NCI-H2029 (cell line): ENCODE results near the gene MPPE1.

ENCODE experiments used
- DNase-seq: peaks from one replicate; lab custom pipeline; 2025; lab: John Stamatoyannopoulos, UW

Gene MPPE1

GRCh38 chr18:11884396-11885030 is 23.6 kb downstream of the MPPE1 start:
- no peak for DNase-seq

- DNase-seq: no peak
Observed at GRCh38 chr18:11883153-11883552, 25.0 kb downstream of the MPPE1 start.

DNA sequence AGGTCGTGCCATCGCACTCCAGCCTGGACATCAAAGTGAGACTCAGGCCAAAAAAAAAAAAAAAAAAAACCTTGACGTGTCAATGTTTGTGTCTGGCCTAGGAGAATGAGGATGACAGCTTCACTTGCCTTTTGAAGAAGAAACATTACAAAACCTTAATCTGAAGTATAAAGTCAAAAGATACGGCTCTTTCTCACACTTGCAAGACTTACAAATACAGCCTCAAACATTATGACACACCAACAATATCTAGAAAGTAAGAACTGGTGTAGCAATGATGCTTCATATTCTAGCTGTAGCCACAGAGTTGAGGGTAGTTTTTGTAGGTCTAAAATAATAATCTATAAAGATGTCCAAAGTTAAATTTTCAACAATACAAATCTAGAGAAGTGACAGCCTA is 25.5 kb downstream of the MPPE1 start:
- DNase-seq: no peak

DNA sequence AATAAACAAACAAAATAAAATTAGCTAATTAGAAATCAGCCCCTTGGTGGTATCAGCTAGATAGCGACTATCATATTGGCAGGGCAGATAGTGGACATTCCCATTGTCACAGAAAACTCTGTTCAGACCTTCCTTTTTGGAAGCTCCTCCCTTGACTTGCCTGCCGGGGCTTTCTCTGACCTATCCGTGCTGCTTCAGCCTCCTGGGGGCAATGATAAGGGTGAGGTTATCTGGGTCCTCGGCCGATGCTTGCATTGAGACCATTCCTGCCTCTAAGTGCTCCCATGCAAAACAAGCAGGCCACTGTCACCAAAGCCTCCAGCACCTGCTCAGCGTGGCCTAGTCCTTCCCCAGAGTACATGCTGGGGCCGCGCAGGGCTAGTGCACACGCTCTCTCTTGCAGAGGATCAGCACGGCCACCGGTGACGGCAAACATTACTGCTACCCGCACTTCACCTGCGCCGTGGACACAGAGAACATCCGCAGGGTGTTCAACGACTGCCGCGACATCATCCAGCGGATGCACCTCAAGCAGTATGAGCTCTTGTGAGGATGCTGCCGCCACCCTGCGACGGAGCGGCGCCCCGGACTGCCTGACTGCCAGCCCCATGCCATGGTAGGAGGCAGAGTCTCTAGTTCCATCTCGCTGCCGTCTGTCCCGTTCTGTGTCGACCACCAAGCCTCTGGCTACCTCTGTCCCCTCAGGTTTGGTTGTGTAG is 27.4 kb downstream of the MPPE1 start:
- no peak for DNase-seq

DNA sequence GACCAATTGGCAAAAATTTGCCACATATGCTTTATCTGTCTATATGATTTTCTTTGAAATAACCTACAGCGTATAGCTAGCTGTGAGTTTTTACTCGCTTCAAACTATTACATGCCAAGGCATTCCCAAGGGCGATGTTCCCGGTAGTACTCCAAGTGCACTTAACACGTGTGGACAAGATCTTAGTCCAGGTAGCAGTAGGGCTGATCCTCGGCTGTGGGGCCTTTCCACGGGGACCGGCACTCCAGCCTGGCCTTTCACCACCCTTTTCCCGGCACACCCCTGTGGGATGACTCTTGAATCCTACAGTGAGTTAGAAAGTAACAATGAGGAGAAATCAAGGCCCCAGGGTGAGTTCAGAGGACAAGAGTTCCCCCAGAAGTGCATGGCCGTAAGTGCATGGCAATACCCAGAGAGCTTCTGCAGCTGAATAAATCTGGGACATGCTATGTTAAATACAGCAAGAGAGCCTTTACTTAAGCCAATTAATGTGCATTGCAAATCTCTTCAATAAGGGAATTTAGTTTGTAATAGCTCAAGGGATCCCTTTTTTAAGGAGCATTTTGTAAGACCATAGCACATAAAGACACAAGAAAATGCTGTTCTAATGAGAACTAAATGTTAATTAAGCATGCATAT is 30.5 kb downstream of the MPPE1 start:
- DNase-seq: no peak

DNA sequence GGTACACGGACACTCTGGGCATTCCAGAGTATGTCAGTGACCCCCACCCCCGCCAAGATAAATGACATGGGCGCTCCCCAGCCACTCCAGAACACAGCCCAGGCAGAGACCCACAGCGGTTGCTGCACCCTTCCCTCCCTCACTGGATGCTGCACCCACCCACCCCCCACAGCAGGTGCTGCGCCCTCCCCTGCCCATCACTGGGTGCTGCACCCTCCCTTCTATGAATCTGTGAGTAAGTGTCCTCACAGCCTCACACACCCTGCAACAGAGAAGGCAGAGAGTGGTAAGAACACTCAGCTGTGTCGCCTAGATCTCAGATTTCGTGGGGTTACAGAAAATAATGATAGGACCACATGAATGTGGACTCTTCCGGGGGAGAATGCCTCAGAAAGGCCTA is 33.4 kb downstream of the MPPE1 start:
- no peak for DNase-seq

DNA sequence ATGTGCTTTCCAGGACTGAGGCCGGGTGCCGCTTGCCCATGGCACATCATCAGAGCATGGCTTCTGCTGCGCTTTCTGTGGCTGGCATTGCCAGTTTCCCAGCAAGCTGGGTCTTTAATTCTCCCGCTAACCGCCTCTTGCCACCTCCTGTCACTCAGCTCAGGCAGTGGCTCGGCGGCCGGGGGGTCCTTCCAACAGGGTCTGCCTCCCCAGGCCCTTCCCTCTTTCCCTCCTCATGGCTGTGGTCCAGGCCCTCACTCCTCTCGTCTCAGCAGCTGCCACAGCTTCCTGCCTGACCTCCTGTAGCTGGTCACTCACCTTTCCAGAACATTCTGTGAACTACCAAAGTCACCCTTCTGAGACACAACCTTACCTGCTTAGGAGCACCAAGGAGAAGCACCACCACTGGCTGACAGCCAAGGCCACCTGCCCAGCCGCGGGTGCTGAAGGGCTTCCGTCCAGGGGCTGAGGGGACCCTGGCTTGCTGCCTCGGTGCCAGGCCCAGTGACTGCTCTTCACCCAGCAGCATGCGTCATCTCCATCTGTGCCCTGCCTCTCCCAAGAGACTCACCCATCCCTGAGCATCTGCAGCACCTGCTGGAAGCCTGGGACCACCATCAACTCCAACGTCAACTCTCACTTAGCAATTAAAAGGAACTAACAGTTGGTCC is 34.3 kb downstream of the MPPE1 start:
- no peak for DNase-seq

DNA sequence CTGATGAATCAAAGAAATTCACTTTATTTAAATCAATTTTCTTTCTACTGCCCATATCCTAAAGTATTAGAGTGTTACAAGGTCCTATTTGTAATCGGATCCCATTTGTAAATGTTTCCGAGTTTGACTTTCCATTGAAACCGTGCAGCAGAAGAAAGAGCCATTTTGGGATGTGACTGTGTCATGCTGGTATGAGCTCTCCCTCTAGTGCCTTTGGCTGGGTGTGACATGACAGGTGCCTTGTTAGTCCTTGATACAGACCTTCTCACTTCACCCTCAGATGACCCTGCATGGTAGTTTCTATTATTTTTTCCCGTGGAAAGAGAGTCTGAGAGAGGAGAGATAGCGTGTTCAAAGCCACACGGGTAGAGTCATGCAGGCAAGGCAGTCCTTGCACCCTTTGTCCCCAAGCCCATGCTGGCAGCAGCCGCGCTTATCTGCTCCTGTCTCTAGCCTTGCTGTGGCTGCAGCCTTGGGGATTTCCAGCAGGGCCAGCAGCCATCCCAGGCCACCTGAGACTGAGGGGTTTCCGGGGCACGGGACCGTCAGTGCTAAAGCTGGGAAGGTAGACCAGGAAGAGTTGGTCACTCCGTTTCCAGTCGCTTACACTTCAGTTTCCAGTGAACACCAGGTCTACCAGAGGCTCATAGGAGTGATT is 35.5 kb downstream of the MPPE1 start:
- no peak for DNase-seq

DNA sequence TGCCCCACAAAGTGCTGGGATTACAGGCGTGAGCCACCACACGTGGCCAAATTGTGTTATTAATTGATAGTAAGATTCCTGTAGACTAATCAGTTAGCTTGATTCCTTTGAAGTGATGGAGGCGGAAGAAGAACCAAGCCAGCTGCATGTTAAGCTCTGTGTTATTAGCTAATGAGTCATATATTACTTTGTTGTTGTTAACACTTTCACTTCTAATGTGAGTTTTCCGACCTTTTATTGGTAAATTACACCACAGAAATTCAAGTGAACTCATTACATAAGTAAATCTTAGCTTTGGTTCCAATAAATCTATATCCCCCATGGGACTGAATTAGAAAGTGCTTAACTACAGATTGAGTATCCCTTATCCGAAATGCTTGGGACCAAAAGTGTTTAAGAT is 36.6 kb downstream of the MPPE1 start:
- no peak for DNase-seq

DNA sequence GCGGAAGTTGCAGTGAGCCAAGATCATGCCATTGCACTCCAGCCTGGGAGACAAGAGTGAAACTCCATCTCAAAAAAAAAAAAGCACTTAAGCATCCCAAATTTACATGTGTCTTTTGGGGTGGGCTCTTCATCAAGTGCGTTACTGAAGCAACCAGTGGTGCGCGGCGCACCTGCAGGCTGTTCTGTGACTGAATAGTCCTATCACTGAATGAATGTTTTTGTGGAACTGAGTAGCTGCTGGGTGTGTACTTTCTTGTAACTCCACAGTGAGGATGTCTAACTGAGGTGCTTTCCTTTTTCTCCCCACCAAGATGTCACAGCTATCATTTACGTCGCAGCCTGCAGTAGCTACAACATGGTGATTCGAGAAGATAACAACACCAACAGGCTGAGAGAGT is 39.9 kb downstream of the MPPE1 start:
- DNase-seq: no peak

DNA sequence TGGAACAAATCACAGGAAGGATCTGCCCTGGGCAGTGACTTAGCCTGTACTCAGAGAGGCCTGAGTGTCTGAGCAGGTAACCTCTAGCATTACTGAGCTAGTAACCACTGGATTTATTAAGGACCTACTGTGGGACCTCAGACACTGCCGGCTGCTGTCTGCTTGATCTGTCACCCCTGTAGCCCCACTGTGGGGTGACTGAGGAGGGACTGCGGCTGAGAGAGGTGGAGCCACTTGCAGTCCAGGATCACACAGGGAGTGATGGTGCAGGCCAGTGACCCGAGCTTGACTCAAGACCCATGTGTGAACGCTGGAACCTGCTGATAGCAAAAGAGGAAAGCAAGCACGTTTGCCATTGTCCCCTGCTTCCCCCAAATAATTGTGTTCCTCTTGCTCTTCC is 41.4 kb downstream of the MPPE1 start:
- no peak for DNase-seq

DNA sequence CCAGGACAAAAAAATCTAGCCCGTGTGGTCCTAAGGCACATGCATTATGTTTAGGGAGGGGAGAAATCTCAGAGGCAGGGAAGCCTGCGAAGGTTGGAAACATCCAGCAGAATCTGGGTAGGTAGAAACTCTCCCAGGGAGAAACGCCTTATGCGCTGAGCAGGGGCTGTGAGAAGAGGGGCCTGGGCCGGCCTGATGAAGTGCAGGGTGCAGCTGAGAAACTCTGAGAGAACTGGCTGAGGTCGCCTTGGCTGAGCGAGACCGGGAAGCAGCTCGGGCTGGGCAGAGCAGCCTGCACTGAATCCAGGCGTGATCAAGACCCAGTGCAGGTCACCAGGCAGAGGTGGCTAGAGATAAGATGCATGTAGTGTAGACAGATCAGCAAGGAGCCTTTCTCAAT is 41.8 kb downstream of the MPPE1 start:
- no peak for DNase-seq

- DNase-seq: no peak
Observed at GRCh38 chr18:11865071-11865470, 43.0 kb downstream of the MPPE1 start.

DNA sequence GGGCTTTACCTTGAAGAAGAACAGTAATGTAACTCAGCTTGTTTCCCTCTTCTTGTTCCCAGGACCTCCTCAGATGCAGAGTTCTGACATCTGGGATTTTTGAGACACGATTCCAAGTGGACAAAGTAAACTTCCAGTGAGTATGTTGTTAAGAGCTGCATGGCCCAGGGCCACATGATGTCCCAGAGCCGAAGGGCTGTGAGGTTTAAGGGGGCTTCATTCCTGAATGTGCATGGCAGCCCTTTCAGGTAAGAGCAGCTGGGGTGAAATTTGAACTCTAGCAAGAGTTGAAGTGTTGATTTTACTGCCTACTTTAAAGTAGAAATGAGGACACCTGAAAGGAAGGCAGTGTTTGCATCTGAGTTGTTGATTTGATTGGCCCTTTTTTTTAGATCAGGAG is 43.6 kb downstream of the MPPE1 start:
- no peak for DNase-seq

DNA sequence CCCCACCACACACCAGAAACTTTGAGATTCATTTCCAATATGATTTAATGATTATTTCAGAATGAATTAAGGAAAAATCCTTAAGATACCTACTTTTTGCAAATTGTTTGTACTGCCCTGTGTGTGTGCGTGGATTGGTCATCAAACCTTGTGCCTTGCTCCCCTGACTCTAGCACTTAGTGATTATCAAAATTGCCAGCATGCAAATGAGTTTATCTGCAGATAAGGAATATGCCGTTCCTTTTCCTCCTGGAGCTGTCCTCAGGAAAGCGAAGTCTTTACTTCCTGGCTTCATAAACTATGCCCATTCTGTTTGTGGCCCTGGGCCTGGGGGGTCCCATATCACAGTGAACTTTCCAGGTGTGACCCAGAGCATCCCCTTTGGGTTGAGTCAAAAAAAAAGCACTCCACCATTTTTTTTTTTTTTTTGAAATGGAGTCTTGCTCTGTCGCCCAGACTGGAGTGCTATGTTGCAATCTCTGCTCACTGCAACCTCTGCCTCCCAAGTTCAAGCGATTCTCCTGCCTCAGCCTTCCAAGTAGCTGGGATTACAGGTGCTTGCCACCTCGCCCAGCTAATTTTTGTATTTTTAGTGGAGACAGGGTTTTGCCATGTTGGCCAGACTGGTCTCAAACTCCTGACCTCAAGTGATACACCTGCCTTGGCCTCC is 45.5 kb downstream of the MPPE1 start:
- no peak for DNase-seq

DNA sequence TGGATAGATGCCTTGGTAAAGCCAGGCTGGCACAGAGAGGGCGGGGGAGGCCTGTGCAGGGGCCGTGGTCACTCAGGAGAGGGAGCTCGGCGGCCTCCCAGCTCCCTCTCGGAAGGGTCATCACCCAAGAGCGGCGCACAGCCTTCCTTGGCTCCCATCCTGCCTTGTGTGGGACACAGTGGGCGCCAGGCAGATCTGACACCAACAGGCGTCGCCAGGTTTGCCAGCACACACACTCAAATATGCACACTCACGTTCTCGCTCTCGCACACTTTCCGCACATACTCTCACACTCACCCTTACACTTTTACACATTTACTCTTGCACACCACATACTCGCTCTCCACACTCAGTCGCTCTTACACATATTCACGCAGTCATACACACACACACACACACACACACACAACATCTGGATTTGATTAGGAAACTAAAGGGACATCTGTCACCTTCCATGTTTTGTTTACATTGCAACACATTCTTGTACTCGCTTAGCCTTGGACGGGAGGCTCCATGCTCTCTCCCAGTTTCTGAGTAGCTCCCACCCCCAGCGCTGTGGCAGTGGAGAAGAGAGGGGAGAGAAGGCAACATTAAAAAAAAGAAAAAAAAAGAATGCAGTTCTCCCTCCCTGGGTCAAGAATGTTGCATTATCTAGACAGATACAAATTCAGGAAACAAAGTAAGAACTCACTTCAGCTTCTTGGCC is 46.4 kb downstream of the MPPE1 start:
- DNase-seq: no peak

DNA sequence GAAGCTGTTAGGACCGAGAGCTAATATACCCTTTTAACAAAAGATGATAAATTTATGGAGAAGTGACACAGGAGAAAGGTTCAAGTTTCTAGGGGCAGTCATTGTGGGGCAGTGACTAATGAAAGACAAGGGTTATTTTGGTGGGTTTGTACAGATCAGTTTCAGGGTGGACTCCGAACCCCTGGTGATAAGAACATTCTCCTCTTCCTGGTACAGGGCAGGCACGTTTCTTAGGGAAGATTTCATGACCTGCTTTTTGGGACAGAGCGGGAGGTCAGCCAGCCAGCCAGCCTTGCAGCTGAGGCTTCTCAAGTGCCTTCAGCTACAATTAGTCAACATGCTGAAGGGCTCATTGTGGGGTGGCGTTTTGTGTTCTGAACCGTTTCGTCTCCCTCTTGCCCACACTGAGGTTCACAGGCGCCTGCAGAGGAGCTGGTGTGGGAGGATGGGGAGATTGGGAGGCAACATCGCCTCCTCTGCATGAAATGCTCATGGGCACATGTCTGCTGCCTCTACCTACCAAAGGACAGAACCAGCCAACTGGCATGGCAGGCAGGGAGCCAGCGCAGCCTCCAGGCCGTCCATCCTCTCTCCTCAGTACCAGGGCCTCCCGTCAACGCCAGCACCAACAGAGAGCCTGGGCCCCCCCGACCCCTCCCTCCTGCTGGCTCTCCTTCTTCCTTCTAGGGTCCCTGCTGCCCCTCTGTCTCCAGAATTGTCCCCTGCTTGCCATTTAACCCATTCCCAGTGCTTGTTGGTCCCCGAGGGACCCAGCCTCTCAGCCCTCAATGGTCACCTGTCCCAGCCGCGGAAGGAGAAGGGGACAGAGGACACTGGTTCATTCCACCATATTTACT is 47.3 kb downstream of the MPPE1 start:
- no peak for DNase-seq

- no peak for DNase-seq
Observed at GRCh38 chr18:11859903-11860407, 48.2 kb downstream of the MPPE1 start.

- DNase-seq: no peak
Observed at GRCh38 chr18:11859282-11859830, 48.8 kb downstream of the MPPE1 start.
